Measurements from ENCODE around the gene INVS.
"Not testable (repeated sequence)": the region's sequence is repeated elsewhere in the genome, so short reads cannot be mapped to it uniquely, and the experiment has no call there.

The INVS gene

DNA sequence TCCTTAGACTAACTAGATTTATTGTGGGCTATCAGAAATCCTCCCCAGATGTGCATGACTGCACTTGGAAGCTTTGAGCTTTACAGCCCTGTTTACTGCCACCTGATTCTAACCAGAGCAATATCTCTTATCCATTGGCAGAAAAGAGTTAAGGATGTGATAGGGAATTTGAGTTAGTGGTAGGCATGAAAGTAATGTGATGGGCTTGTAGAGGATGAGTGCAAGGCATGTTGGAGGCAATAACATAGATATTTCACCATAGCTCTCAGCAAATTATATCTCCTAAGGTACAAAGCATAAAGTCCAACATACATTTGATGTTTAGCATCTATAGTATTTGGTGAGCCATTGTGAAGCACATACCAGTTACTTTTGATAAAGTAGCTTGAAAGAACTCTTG lies 103.8 kb downstream of the INVS start:
- no peak for FAIRE-seq

DNA sequence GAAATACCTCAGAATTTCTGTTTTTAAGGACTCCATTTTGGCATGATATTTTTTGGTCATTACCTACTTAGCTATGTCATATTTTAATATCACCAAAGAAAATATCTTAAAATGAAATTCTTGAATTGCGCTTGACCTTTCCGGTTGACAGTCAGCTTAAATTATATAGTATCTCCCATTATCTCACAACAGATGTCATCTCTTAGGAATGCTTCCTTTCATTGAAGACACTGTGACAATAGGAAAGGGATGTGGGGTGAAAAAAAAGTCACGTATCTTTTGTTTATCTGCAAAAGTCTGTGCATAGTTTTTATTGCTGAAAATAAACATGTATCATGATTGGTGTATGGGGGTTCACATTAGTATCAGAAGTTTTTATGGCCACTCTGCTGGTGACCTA lies 105.8 kb downstream of the INVS start:
- FAIRE-seq = no peak

- FAIRE-seq = no peak
These were observed 107.9 kb downstream of the INVS start for GRCh38 chr9:100206899-100207298.

GRCh38 chr9:100208673-100209072 lies 109.6 kb downstream of the INVS start:
- no peak for FAIRE-seq

GRCh38 chr9:100211476-100211875 lies 112.4 kb downstream of the INVS start:
- FAIRE-seq = no peak

DNA sequence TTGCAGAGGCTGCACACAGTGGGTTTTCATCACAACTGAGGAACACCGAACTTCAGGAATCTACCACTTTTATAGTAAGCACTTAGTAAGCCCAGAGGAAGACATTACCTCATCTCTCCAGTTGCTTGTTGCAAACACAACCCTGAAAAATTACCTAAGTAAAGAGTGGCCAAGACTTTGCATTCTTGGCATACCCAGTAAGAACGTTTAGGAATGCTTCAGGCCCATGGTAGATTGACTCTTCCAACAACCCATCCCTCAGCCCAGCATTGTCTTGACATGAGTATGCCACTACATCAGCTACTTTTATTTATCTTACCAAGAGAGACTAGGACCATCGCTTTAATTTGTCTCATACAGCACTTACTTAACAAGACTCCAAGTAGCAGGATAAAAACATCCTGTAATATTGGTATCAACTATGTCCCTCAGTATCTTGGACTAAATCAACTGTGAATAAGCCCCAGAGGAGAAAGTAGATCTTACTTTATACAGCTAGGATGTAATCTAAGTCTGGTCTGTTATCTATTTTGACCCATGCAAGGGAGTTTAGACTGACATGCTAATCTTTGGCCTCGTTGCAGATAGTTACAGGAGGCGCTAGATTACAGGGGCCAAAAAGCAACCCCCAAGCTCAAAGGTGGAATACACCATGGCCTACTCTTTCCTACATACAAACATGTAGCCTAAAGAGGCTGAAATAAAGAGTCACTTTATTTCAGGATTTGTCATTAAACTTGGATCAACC lies 114.9 kb downstream of the INVS start:
- no peak for FAIRE-seq

GRCh38 chr9:100216178-100216787 lies 117.2 kb downstream of the INVS start:
- FAIRE-seq = no peak

DNA sequence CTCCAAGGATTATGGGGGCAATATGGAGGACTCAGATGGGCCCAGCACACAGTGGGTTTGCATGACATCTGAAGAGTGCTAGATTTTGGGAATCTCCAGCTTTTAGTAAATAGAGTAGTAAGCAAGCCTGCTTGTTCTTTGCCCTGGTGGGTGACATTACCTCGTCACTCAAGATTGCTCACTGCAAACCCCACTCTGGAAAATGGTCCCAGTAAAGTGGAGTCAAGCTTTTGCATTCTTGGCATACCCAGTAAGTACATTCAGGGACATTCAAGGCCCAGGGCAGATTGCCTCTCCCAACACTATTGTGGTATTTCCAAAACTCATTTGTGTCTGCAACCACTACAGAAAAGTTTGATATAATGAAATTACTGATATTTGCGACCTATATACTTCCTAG lies 118.5 kb downstream of the INVS start:
- FAIRE-seq = no peak

GRCh38 chr9:100219347-100219746 lies 120.3 kb downstream of the INVS start:
- FAIRE-seq = no peak

DNA sequence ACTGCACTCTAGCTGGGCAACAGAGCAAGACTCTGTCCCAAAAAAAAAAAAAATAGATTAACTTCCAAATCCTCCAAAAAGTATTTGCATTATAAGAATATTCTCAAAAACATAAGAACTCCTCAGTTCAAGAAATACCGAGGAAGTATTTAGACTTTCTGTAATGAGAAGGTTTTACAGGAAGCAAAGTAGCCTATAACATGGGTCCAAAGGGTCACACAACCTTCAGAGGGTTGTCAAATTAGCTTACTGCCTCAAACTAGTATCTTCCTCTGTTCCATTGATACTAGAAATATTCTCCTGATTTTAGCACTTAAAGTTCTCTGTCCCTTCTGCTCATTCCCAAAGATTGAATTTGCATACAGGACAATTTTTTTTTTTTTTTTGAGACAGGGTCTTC lies 121.9 kb downstream of the INVS start:
- FAIRE-seq = no peak

GRCh38 chr9:100221538-100221937 lies 122.5 kb downstream of the INVS start:
- peak; percentile 78 for FAIRE-seq

DNA sequence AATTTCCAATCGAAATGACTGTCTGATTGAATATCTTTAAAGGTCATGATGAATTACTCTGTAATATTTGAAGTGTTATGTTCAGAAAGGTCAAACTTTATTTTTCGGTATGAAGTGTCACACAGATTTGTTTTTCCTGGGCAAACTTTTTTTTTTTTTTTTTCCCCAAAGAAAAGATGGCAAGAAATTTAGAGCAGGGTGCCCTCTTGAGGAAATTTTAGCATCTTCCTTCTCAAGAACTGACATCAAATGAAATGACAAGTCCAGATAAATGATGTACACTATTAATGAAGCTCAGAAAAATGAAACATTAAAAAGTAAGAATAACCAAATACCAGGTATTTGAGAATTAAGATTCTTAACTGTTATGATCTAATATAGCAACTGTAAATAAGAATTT lies 123.6 kb downstream of the INVS start:
- peak; percentile 60 for FAIRE-seq

DNA sequence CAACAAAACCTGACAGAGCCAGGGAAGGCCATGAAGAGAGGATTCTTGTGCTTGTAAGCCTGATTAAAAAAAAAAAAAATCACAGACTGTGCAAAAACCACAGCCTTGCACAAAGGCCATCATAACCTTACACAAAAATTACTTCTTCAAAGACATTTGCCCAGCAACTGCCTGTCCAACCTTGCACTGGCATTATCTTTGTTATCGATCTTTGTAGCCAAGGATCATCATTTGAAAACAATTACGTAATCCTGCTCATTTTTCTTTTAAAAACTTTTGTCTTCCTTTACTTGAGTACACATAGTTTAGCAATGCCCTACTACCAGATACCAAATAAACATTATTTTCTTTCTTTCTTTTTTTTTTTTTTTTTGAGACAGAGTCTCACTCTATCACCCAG lies 128.6 kb downstream of the INVS start:
- FAIRE-seq = no peak

GRCh38 chr9:100228352-100228869 lies 129.4 kb downstream of the INVS start:
- no peak for FAIRE-seq

DNA sequence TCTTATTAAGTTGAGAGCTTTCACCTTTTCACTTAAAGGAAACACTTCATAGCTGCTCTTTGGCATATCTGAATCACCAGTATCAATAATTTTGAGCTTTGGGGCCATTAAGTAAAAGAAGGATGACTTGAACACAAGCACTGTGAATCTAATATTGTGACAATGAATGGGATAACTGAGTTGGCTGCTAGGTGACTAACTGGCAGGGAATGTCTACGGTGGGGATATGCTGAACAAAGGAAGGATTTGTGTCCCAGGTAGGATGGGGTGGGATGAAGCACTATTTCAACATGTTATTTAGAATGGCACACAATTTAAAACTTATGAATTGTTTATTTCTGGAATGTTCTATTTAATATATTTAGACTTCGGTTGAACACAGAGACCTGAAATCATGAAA lies 130.1 kb downstream of the INVS start:
- no peak for FAIRE-seq

DNA sequence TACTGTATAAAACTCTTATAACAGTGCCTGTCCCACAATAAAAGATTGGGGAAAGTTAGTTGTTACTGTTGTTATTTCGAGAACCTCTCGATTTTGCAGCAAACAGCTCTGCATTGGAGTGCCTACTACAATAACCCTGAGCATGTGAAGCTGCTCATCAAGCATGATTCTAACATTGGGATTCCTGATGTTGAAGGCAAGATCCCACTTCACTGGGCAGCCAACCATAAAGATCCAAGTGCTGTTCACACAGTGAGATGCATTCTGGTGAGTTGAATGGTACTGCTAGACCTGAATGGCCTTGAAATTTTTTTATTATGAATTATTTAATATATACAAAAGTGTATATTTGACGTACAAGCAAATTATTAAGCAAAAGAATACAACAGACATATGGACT lies 130.5 kb downstream of the INVS start:
- FAIRE-seq = no peak

- not testable (repeated sequence) for FAIRE-seq
These were observed 137.9 kb downstream of the INVS start for GRCh38 chr9:100236986-100237385.

DNA sequence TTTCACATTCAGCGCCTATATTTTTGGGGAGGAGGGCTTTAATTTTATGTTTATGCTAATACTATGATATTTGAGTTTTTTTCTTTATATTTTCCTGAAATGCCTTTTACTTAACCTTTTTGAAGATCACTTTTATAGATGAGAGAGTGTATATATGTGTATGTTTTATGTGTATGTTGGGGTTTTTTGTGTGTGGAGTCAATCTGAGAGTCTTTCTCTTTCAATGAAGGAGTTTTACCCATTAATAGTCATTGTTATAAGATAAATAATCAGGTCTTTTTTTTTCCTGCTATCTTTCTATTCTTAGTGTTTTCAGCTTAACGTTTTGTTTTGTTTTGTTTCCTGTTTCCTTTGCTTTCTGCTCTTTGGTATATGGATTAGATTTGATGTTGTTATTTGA lies 141.5 kb downstream of the INVS start:
- no peak for FAIRE-seq

GRCh38 chr9:100267211-100267610 lies 168.2 kb downstream of the INVS start:
- no peak for FAIRE-seq

- no peak for FAIRE-seq
These were observed 169.2 kb downstream of the INVS start for GRCh38 chr9:100268271-100268670.

DNA sequence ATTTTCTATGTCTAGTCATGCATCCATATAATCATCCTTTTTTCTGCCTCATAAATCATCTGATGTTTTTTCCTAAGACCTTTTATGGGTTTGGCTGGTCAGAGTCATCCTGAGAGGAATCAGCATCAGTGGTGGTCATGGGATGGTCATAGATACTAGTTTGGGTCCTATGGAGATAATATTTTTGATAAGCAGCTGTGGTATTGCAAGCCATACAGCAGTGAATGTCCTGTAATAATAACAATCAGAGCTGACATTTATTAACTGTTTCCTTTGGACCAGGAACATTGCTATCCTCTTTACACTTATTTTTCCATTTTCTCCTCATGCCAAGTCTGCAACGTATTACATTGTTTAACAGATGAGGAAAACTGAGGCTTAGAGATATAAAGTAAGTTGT lies 170.6 kb downstream of the INVS start:
- FAIRE-seq = no peak

DNA sequence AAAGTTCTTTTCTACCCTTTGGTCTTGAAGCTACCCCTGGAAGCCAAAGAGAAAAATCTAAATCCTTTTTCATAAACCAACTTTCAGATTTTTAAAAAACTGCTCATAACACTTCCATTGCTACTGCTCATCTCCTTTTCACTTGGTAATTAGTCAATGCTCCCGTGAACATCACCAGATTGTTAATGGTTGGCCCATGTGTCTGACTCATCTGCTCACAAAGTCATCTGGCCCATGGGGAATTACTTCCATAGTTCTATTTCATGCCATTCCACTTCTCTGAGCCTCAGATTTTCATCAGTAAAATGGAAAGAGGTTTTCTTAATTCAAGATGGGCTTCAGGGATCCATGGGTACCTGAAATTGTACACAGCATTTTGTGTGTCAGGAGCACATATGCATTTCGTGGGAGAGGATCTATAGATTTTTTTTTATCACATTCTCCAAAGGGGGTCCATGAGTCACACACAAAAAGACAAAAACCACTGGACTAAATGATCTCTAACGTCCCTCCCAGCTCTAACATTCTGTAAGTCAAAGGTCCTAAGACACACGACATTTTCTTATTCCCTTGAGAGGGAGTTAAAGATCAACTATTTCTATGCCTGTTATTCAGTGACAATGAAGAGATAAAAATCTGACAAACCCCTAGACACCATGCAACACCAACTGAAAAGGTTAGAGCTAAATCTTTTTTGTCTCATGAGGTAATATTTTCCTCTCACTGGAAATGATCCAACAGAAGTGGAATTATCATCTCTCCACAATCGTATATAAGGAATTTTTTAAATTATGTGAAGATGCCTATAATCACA lies 178.3 kb downstream of the INVS start:
- no peak for FAIRE-seq

GRCh38 chr9:100281066-100281465 lies 182.0 kb downstream of the INVS start:
- no peak for FAIRE-seq
